IPS-NIHi7 (cell line): ENCODE data around the gene MINK1.
A peak's percentile ranks its signal among the peaks of the same experiment; 100 is the strongest.
"Not testable (repeated sequence)": the region's sequence is repeated elsewhere in the genome, so short reads cannot be mapped to it uniquely, and the experiment has no call there.

ENCODE experiments used
- DNase-seq: peaks from one replicate; pipeline ENCODE4 v3.0.0; 2012; ENCODE audit warnings: mixed read lengths; ENCODE audit errors: extremely low spot score

MINK1 gene

DNA sequence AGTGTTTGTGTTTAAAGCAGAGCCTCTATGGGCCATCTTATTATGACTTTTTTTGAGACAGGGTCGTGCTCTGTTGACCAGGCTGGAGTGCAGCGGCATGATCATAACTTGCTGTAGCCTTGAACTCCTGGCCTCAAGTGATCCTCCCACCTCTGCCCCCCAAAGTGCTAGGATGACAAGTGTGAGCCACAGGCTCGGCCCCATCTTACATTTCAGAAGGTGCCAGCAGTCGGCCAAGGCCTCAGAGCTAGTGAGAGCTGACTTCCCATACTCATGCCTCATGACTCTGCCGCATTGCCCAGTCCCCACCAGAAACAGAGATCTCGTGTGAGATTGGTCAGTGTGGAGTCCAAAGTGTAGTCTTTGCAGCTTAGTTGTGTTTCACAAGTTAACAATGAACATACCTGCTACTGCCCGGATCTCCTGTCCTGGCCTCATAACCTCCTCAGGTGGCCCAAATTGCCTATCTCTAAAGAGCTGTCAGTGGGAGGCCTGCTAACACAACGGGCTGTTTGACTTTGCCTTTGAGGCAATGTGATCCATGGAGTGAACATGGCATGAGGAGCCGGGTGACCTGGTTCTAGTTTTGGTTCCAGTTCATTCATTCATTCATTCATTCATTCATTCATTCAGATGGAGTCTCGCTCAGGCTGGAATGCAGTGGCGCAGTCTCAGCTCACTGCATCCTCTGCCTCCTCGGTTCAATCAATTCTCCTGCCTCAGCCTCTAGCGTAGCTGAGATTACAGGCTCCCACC is 13.7 kb downstream of the MINK1 start:
- DNase-seq: no peak

DNA sequence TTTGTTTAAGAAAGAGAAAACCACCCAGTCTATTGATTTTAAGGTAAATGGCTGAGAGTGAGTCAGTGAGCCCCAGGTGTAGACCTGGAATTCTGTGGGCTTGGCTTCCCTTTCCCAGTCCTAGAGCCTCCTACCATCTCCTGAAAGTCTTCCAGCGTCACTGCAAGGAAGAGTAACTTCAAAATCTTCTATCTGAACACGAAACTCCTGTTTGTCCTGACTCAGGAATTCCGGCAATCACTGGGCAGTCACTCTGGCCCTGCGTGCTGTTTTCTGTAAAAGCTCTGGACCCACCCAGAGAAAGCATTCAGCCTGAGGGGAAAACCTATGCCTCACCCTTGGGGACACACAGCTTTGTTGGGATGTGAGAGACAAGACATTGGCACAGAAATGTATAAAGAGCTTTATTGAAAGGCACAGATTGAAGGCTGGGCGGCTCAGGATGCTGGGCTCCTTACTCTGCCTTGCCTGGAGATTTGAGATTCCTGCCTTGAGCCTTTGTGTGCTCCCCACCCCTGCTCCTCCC is 15.9 kb downstream of the MINK1 start:
- no peak for DNase-seq

DNA sequence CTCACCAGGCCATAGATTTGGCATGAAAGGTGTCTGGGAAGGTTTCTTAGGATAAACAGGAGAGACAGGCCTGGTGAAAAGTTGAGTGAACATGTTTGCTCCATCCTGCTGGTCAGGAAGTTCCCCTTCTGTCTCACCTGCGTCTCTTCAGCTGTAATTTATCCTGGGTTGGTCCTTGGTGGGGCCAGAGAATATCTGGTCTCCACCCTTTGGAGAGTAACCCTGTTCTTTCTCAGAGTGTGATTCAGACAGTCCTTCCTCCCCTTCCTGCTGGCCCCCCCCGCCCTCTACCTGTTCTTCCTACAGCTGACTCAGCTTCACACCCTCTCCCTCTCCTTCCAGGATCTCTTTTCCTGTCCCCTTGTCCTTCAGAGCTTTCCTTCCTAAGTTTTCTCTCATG is 17.1 kb downstream of the MINK1 start:
- DNase-seq: no peak

DNA sequence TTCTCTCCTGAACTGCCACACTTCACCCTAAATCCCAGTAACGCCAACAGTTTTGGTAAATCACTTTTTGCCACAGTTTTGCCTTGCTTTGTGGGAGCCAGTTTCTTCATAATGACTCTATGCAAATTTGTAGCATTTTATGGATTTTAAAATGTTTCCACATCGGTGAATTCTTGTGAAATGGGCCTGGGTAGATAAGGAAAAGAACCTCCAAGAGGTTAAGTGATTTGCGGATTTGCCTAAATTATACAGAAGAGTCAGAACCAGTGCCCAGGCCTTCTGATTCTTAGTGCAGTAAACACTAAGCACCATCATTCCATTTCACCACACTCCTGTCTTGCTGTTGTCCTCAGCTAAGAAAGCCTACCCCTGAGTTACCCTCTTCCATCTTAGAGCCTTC is 17.9 kb downstream of the MINK1 start:
- no peak for DNase-seq

DNA sequence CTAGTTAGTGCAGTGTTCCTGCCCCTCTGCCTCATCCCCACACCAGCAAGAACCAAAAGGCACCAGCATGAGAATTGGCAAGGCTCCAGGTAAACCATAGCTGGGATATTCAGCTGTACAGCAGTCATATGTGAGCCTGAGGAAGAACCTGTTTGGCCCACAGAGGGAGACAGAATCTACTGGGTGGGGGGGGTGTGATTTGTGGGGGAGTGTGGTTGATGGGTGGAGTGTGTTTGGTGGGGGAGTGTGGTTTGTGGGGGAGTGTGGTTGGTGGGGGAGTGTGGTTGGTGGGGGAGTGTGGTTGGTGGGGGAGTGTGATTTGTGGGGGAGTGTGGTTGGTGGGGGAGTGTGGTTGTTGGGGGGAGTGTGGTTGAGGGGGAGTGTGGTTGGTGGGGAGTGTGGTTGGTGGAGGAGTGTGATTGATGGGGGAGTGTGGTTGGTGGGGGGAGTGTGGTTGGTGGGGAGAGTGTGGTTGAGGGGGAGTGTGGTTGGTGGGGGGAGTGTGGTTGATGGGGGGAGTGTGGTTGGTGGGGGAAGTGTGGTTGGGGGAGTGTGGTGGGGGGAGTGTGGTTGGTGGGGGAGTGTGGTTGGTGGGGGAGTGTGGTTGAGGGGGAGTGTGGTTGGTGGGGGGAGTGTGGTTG is 19.5 kb downstream of the MINK1 start:
- no peak for DNase-seq

DNA sequence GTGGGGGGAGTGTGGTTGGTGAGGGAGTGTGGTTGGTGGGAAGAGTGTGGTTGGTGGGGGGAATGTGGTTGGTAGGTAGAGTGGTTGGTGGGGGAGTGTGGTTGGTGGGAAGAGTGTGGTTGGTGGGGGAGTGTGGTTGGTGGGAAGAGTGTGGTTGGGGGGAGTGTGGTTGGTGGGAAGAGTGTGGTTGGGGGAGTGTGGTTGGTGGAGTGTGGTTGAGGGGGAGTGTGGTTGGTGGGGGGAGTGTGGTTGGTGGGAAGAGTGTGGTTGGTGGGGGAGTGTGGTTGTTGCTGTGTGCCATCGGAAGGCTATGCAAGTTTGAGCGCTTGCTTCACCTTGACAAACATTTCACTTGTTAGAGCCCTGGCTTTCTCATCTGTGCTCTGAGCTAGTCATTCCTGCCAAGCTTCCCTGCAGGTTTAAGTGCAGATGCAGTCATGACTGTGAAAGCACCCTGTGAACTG is 20.1 kb downstream of the MINK1 start:
- no peak for DNase-seq

DNA sequence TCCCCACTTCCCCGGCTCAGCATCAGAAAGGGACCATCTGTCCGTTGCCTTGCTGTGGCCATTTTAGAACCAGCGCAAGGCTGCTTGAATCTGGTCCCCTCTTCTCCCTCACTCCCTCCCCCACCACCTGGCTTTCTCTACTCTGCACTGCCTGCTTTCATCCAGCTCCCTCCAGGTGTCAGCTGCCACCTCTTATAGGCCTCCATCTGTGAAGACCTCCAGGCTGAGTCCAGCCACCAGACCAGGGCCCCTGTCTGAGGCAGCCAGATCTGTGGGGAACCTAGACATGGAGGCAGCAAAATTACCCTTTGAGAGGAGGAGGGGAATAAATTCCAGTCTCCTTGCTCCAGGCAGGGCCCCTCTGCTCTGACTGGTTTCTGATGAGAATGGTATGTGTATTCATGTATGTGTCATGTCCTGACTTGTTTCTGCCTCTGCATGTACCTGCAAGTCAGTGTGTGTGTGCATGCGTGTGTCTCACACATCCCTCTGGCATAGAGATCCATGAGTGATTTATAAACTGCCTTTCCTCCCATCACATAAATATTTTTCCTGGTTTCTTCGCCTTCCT is 21.1 kb downstream of the MINK1 start:
- DNase-seq: no peak

DNA sequence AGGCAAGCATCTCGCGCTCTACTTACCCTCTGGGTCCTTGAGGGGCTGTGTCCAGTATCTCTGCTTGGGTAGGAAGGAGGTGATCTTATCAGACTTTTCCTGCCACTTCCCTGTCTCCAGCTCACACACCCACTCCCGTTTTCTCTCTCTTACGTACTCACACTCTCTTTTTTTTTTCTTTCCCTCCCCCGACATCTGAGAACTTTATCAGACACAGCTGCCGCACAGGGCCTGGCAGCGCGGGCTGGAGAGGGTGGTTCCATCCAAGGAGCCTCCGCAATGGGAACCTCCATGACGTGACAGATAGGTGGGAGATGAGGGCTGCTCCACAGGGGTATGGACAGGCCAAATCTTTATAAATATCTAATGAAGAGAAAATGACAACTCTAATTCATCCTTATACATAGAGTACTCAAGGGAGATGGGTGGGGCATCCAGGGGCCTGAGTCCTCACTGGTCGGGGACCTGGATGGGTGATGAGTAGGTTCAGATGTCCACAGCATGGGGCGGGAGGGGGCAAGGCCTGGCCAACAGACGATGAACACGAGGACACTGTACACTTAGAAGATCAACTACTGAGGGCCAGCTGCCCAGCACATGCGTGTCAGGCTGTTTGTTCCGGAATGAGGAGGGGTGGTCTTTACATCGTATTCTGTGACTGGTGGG is 23.3 kb downstream of the MINK1 start:
- DNase-seq: no peak

DNA sequence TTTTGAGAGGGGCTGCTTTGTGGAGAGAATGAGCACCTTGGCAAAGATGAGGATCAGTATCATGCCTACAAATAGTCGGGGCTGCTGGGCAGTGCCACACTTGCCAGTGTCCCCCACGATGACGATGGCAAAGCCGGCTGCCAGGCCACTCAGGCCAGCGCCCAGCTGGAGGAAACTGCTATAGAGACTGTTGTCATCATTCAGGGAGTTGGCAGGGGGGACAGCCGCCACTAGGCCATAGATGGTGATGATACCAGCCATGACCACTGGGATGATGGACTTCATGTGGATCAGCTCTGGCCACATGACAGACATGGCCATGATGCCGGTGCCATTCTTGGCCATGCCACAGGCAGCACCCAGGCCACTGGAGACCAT is 23.8 kb downstream of the MINK1 start:
- DNase-seq: no peak

DNA sequence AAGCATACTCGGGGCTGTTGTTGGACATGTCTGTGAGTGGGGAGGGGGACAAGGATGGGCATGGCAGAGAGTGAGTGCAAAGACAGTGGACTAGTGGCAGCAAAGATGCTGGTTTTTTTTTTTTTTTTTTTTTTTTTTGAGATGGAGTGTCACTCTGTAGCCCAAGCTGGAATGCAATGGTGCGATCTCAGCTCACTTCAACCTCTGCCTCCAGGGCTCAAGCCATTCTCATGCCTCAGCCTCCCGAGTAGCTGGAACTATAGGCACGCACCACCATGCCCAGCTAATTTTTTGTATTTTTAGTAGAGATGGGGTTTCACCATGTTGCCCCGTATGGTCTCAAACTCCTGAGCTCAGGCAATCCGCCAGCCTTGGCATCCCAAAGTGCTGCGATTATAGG is 24.2 kb downstream of the MINK1 start:
- not testable (repeated sequence) for DNase-seq

DNA sequence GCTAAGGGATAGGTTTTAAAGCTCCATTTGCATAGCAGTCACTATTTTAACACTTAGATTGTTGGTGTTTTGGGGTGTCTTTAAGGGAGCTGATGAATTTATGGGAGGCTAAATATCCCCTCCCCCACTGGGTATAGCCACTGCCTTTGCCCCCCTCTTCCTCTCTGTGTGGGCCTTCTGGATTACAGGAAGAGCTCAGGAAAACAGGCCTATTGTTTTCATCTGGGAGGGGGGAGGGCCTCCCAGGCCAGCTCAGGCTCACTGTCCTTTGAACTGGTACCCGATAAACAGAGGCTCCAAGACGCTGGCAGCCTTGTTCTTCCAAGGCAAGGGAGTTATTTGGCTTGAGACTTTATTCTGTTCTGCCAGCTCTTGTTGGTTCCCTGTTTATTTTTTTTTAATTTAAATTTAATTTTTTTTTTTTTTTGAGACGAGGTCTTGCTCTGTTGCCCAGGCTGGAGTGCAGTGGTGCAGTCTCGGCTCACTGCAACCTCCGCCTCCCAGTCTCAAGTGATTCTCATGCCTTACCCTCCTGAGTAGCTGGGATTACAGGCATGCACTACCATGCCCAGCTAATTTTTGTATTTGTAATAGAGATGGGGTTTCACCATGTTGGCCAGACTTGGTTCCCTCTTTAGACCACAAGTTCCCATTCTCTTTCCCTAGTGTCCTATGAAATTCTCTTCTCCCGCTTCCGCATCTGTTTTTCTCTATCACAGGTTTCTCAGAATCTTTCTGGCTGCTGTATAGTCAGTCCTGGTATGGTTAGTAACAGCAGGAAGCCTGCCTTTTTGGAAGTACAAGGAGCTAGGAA is 25.1 kb downstream of the MINK1 start:
- peak; percentile 78 for DNase-seq

DNA sequence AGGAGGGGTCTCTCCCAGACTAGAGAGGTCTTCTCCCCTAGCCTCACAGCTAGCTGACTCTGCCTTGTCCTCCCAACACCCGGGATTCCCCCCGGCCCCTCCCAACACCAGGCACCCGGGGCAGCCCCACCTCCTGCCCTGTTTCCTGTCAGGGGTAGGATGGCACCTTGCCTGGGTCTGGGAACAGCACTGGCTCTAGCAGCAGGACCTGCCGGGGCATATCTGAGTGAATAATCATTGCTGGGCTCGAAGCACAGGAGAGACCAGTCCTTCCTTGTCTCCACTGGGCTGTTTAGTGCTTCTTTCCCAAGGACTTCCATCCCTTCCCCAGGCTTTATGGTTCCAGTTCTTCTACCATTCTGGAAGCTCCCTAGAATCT is 25.7 kb downstream of the MINK1 start:
- DNase-seq: peak; percentile 64

DNA sequence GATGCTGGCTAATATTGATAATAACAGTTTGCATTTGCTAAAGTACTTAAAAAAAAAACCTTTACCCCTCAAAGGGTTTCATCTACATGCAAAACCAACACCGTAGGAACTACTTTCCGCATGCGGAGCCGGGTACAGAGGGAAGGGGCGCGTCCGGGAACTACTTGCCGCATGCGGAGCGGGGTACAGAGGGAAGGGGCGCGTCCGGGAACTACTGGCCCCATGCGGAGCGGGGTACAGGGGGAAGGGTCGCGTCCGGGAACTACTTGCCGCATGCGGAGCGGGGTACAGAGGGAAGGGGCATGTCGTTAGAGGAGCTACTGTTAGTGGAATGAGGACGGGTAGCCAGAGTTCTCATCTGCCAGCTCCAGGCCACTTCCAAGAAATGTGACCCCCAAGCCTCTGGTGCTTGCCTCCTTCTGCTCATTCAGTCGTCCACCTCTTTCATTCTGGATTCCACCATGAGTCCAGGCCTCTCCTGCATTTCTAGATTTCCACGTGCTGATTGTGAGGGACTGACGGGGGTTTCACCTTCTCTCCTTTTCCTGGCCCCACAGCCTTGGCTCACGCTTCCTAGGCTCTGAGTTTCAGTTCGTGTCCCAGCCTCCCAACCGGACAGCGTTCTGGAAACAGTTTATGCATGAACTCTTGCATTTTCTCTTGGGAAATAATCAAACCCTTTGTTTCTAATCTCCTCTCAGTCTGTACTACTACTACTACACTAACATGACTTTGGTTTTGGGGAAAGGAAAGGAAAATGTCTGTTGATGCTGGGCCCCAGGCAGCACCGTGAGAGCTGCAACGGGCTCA is 26.9 kb downstream of the MINK1 start:
- no peak for DNase-seq

DNA sequence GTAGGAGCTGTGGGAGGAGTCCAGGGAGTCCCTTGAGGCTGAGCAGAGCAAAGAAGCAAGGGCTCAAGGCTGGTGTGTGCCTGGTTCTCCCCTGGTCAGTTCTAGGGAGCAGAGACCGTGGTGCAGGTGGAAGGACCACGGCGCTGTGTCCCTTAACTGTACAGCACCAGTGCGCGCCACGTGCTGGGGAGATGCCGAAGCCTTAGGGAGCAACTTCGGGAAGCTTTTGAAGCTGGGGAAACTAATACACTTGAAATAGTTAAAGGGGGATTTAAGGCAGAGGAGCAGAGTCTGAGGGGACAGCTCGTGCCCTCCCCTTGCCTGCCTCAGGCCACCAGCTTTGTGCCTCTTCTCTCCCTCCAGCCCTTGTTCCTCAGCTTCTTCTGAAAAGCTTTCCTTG is 27.5 kb downstream of the MINK1 start:
- no peak for DNase-seq

DNA sequence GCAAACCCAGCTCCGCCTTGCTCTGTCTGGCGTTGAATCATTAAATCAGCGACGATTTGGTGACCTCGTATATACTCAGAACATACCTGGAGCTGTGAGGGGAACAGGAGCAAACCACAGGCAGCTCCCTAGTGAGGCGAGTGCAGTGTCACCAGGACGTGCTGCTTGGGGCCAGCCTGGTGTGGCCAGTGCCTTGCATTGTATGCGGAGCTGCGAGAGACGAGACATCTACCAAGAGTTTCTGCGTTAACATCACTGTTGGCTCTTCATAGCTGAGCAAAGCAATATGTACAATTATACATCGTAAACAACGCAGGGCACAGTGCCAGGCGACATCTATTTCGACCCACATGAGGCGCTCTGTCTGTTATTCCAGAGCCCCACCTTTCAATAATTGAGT is 27.9 kb downstream of the MINK1 start:
- DNase-seq: no peak

DNA sequence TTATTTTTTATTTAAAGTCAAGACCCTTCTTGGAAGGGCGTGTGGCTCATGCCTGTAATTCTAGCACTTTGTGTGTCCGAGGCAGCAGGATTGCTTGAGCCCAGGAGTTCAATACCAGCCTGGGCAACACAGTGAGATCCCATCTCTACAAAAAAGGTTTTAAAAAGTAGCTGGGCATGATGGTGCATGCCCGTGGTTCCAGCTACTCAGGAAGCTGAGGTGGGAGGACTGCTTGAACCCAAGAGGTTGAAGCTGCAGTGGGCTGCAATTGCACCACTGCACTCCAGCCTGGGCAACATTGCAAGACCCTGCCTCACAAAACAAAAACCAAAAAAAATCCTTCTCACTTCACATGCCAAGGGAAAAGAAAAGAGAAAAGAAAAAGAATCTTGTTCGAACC is 29.6 kb downstream of the MINK1 start:
- DNase-seq: no peak

DNA sequence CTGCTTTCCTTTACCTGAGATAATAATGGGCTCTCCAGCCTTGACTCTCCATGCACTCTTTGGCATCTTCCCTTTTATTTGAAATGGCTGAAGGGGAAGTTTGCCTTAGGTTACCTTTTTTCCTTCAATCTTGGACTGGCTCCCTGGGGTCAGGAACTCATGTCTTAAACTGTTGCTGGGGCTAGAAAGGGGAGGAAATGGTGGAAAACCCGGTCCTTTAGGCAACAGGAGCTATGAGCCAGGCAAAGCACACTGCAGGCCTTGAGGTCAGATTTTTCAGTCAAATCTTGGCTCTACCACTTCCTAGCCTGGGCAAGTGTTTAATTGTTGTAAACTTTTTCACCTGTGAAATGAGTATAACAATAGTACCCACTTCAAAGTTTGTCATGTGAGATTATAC is 30.2 kb downstream of the MINK1 start:
- DNase-seq: no peak

DNA sequence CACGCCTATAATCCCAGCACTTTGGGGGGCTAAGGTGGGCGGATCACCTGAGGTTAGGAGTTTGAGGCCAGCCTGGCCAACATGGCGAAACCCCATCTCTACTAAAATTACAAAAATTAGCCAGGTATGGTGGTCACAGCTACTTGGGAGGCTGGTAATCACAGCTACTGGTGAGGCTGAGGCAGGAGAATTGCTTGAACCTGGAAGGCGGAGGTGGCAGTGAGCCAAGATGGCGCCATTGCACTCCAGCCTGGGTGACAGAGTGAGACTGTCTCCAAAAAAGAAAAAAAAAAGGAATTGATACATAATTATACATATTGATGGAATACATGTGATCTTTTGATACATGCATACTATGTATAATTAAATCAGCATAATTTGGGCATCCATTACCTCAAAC is 34.4 kb downstream of the MINK1 start:
- DNase-seq: not testable (repeated sequence)

DNA sequence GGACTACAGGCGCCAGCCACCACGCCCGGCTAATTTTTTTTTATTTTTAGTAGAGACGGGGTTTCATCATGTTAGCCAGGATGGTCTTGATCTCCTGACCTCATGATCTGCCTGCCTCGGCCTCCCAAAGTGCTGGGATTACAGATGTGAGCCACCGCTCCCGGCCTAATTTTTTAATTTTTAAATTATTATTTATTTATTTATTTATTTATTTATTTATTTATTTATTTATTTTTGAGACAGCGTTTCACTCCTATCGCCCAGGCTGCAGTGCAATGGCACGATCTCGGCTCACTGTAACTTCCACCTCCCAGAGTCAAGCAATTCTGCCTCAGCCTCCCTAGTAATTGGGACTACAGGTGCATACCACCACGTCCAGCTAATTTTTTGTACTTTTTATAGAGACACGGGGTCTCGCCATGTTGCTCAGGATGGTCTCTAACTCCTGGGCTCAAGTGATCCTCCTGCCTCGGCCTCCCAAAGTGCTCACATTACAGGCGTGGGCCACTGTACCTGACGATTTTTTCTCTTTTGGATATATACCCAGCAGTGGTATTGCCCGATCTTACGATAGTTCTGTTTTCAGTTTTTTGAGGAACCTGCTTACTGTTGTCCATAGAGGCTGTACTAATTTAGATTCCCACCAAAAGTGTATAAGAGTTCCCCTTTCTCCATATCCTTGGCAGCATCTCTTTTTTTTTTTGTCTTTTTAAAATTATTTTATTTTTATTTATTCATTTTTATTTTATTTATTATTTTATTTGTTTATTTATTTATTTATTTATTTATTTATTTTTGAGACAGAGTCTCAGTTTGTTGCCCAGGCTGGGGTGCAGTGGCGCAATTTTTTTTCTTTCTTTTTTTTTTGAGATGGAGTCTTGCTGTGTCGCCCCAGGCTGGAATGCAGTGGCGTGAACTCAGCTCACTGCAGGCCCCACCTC is 36.2 kb downstream of the MINK1 start:
- not testable (repeated sequence) for DNase-seq

DNA sequence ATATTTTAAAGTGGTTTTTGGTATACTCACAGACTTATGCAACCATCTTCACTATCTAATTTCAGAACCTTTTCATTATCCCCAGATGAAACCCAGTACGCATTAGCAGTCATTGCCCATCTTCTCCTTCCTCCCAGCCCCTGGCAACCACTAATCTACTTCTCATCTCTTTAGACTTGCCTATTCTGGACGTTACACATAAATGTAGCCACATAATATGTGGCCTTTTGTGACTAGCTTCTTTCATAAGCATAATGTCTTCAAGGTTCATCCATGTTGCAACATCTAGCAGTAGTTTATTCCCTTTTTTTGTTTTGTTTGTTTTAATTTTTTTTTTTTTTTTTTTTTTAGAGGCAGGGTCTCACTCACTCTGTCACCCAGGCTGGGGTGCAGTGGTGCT is 37.7 kb downstream of the MINK1 start:
- no peak for DNase-seq
